Trophoblast cell (in vitro differentiated cells and primary cell): ENCODE measurements around the gene SORCS3.
A peak's percentile ranks its signal among the peaks of the same experiment; 100 is the strongest.

ENCODE experiments used
- DNase-seq, 2 donors: peaks; one replicate each; pipeline ENCODE4 v3.0.0-alpha.2; 2016
- H2AFZ ChIP-seq: 2 replicates; pipeline ENCODE4 v1.6.1; 2013; ENCODE audit warnings: low read length, moderate library complexity, mild to moderate bottlenecking; ENCODE audit not compliant: insufficient read depth, poor library complexity
- H2AK5ac ChIP-seq: 2 replicates; pipeline ENCODE4 v1.6.1; 2013; ENCODE audit warnings: mild to moderate bottlenecking, low read length
- H2BK120ac ChIP-seq: 2 replicates; pipeline ENCODE4 v1.6.1; 2013; ENCODE audit warnings: low read length, mild to moderate bottlenecking, moderate library complexity; ENCODE audit not compliant: insufficient read depth, poor library complexity
- H2BK12ac ChIP-seq: 2 replicates; pipeline ENCODE4 v1.6.1; 2013; ENCODE audit warnings: mild to moderate bottlenecking, low read length, moderate library complexity
- H2BK5ac ChIP-seq: 2 replicates; pipeline ENCODE4 v1.6.1; 2013; ENCODE audit warnings: low read length, low read depth, moderate library complexity, mild to moderate bottlenecking; ENCODE audit not compliant: poor library complexity
- H3K14ac ChIP-seq: 2 replicates; pipeline ENCODE4 v1.6.1; 2013; ENCODE audit warnings: mild to moderate bottlenecking, low read length
- H3K18ac ChIP-seq: 2 replicates; pipeline ENCODE4 v1.6.1; 2013; ENCODE audit warnings: mild to moderate bottlenecking, low read length
- H3K23ac ChIP-seq: 2 replicates; pipeline ENCODE4 v1.6.1; 2013; ENCODE audit warnings: low read length
- H3K27ac ChIP-seq: 2 replicates; pipeline ENCODE4 v1.5.1; 2013; ENCODE audit warnings: low read depth, mild to moderate bottlenecking, inconsistent platforms, low read length, moderate library complexity
- H3K27me3 ChIP-seq: 2 replicates; pipeline ENCODE4 v1.6.1; 2013; ENCODE audit warnings: inconsistent platforms, mild to moderate bottlenecking, low read length, moderate library complexity; ENCODE audit not compliant: insufficient read depth
- H3K36me3 ChIP-seq, 2 experiments: 1 replicate in 1 of 2; 2 replicates in 1 of 2; pipeline ENCODE4 v1.6.1; 2013; ENCODE audit warnings: low read length in 2 of 2, mild to moderate bottlenecking in 2 of 2, moderate library complexity in 1 of 2; ENCODE audit not compliant: insufficient read depth in 2 of 2, control insufficient read depth in 1 of 2
- H3K4ac ChIP-seq: 2 replicates; pipeline ENCODE4 v1.6.1; 2013; ENCODE audit warnings: low read depth, mild to moderate bottlenecking, low read length, moderate library complexity
- H3K4me1 ChIP-seq, 2 experiments: 1 replicate in 1 of 2; 2 replicates in 1 of 2; pipeline ENCODE4 v1.6.1; 2013; ENCODE audit warnings: low read length in 2 of 2, mild to moderate bottlenecking in 2 of 2, moderate library complexity in 1 of 2; ENCODE audit not compliant: insufficient read depth in 2 of 2, control insufficient read depth in 1 of 2
- H3K4me2 ChIP-seq: 2 replicates; pipeline ENCODE4 v1.6.1; 2013; ENCODE audit warnings: inconsistent platforms, mild to moderate bottlenecking, low read length, moderate library complexity
- H3K4me3 ChIP-seq: 2 replicates; pipeline ENCODE4 v1.5.1; 2013; ENCODE audit warnings: mild to moderate bottlenecking, low read depth, low read length, inconsistent platforms
- H3K79me1 ChIP-seq: one replicate; pipeline ENCODE4 v1.6.1; 2013; ENCODE audit warnings: low read length
- H3K79me2 ChIP-seq: 2 replicates; pipeline ENCODE4 v1.6.1; 2013; ENCODE audit warnings: low read length, mild to moderate bottlenecking; ENCODE audit not compliant: control insufficient read depth, insufficient read depth, poor library complexity
- H3K9ac ChIP-seq: 2 replicates; pipeline ENCODE4 v1.6.1; 2013; ENCODE audit warnings: mild to moderate bottlenecking, low read length
- H3K9me3 ChIP-seq: 2 replicates; pipeline ENCODE4 v1.6.1; 2013; ENCODE audit warnings: low read depth, mild to moderate bottlenecking, control low read depth, inconsistent platforms, low read length; ENCODE audit not compliant: insufficient read depth
- H4K12ac ChIP-seq: 2 replicates; pipeline ENCODE4 v1.6.1; 2013; ENCODE audit warnings: low read depth, mild to moderate bottlenecking, low read length, moderate library complexity
- H4K8ac ChIP-seq: 2 replicates; pipeline ENCODE4 v1.6.1; 2013; ENCODE audit warnings: low read depth, mild to moderate bottlenecking, low read length, moderate library complexity
- H4K91ac ChIP-seq: one replicate; pipeline ENCODE4 v1.6.1; 2013; ENCODE audit warnings: low read depth, mild to moderate bottlenecking, low read length, moderate library complexity
- WGBS: extraction: QIAGEN DNeasy Blood & Tissue Kit; methylation state at CpG from one replicate; pipeline ENCODE4 v1.1.7; 2013; ENCODE audit warnings: missing lambda C conversion rate; ENCODE audit not compliant: insufficient read length, insufficient coverage; ENCODE audit errors: extremely low coverage; 5-methylcytosine and 5-hydroxymethylcytosine counted together

The SORCS3 gene

GRCh38 chr10:104648421-104648820 is 7.3 kb downstream of the SORCS3 start:
- Histone ChIP-seq H3K79me1 (no peaks in the 10 kb centered on the region), H2AK5ac (no peak overlapping the region), H4K8ac (no peak overlapping the region), H2AFZ (no peak overlapping the region), H2BK5ac (no peak overlapping the region), H3K79me2 (no peaks in the 10 kb centered on the region), H3K9ac (no peak overlapping the region), H3K27me3 (peaks cover under 1% of the 10 kb centered on the region), H3K27ac (no peak overlapping the region), H3K4ac (no peak overlapping the region), H3K18ac (no peak overlapping the region), H3K23ac (no peak overlapping the region), H3K4me3 (no peak overlapping the region), H3K4me2 (no peak overlapping the region), H3K4me1 (no peaks in the 10 kb centered on the region), H4K91ac (no peak overlapping the region), H4K12ac (no peak overlapping the region), H3K36me3 (no peaks in the 10 kb centered on the region), H2BK120ac (no peak overlapping the region), H3K9me3 (no peaks in the 10 kb centered on the region), H2BK12ac (no peak overlapping the region), H3K14ac (no peak overlapping the region)
- no peak for DNase-seq
- WGBS: no CpG with 5 or more reads among the region's 3 CpGs

- H3K23ac ChIP-seq: no peak overlapping the region
- H3K27me3 ChIP-seq: no peaks in the 10 kb centered on the region
- peak in 1 of 2 donors; percentile 22 for DNase-seq
- no CpG with 5 or more reads among the region's 1 CpG for WGBS
- no peak overlapping the region for H4K8ac ChIP-seq
- no peak overlapping the region for H3K4ac ChIP-seq
- no peaks in the 10 kb centered on the region for H3K79me1 ChIP-seq
- H3K27ac ChIP-seq: no peak overlapping the region
- no peaks in the 10 kb centered on the region for H3K36me3 ChIP-seq
- H4K12ac ChIP-seq: no peak overlapping the region
- H3K9ac ChIP-seq: no peak overlapping the region
- H3K14ac ChIP-seq: no peak overlapping the region
- H2BK120ac ChIP-seq: no peak overlapping the region
- no peak overlapping the region for H2BK5ac ChIP-seq
- no peak overlapping the region for H3K4me2 ChIP-seq
- no peak overlapping the region for H2AK5ac ChIP-seq
- no peak overlapping the region for H2BK12ac ChIP-seq
- no peak overlapping the region for H4K91ac ChIP-seq
- H3K18ac ChIP-seq: no peak overlapping the region
- H3K4me1 ChIP-seq: no peaks in the 10 kb centered on the region
- no peak overlapping the region for H3K4me3 ChIP-seq
- H3K79me2 ChIP-seq: no peaks in the 10 kb centered on the region
- H2AFZ ChIP-seq: no peak overlapping the region
- no peaks in the 10 kb centered on the region for H3K9me3 ChIP-seq
Observed at GRCh38 chr10:104650072-104650471, 9.0 kb downstream of the SORCS3 start.

- no CpG with 5 or more reads among the region's 3 CpGs for WGBS
- H3K4ac ChIP-seq: no peak overlapping the region
- no peak overlapping the region for H3K23ac ChIP-seq
- no peak overlapping the region for H3K4me3 ChIP-seq
- DNase-seq: no peak
- no peak overlapping the region for H2BK12ac ChIP-seq
- H3K79me2 ChIP-seq: no peaks in the 10 kb centered on the region
- no peak overlapping the region for H3K9ac ChIP-seq
- no peaks in the 10 kb centered on the region for H3K4me1 ChIP-seq
- no peaks in the 10 kb centered on the region for H3K36me3 ChIP-seq
- H3K27me3 ChIP-seq: no peaks in the 10 kb centered on the region
- H3K18ac ChIP-seq: no peak overlapping the region
- H3K79me1 ChIP-seq: no peaks in the 10 kb centered on the region
- H2BK120ac ChIP-seq: no peak overlapping the region
- H2BK5ac ChIP-seq: no peak overlapping the region
- H2AK5ac ChIP-seq: no peak overlapping the region
- H2AFZ ChIP-seq: no peak overlapping the region
- H3K9me3 ChIP-seq: no peaks in the 10 kb centered on the region
- no peak overlapping the region for H4K8ac ChIP-seq
- no peak overlapping the region for H3K14ac ChIP-seq
- no peak overlapping the region for H3K27ac ChIP-seq
- H4K12ac ChIP-seq: no peak overlapping the region
- H3K4me2 ChIP-seq: no peak overlapping the region
- no peak overlapping the region for H4K91ac ChIP-seq
Observed at GRCh38 chr10:104650635-104651331, 9.7 kb downstream of the SORCS3 start.

GRCh38 chr10:104657036-104657435 is 15.9 kb downstream of the SORCS3 start:
- WGBS: 100% methylated on average over 1 of the region's 3 CpGs
- no peak overlapping the region for H2BK5ac ChIP-seq
- no peaks in the 10 kb centered on the region for H3K27me3 ChIP-seq

More at GRCh38 chr10:104657036-104657435, 15.9 kb downstream of the SORCS3 start:
- Histone ChIP-seq H3K4me3 (no peak overlapping the region), H3K79me1 (no peaks in the 10 kb centered on the region), H4K12ac (no peak overlapping the region), H3K4me1 (no peaks in the 10 kb centered on the region), H3K9ac (no peak overlapping the region), H3K18ac (no peak overlapping the region), H4K91ac (no peak overlapping the region), H3K4me2 (no peak overlapping the region), H2AK5ac (no peak overlapping the region), H2BK120ac (no peak overlapping the region), H3K27ac (no peak overlapping the region), H3K14ac (no peak overlapping the region), H3K4ac (no peak overlapping the region), H3K79me2 (no peaks in the 10 kb centered on the region), H2AFZ (no peak overlapping the region), H3K9me3 (no peaks in the 10 kb centered on the region), H2BK12ac (no peak overlapping the region), H3K36me3 (no peaks in the 10 kb centered on the region), H3K23ac (no peak overlapping the region), H4K8ac (no peak overlapping the region)
- DNase-seq: no peak
